GM21360 (cell line): ENCODE measurements around the gene SYNRG.

ENCODE experiments used
- ATAC-seq: cut with Tn5 transposase; IDR thresholded peaks from one replicate; pipeline ENCODE4 v1.9.1; 2021; ENCODE audit warnings: mild to moderate bottlenecking, moderate library complexity; ENCODE audit not compliant: unreplicated experiment

SYNRG gene

DNA sequence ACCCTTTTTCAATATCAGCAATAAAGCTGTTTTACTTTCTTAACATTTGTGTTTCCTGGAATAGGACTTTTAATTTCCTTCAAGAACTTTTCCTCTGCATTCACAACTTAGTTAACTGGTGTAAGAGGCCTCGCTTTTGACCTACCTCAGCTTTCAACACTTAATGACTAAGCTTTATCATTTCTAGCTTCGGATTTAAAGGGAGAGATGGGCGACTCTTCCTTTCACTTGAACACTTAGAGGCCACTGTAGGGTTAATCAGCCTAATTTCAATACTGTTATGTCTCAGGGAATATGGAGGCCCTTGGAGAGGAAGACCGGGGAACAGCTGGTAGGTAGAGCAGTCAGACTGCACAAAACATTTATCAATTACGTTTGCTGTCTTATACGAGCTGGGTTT is 4.7 kb downstream of the SYNRG start:
- ATAC-seq: no peak

- ATAC-seq: no peak
Observed at GRCh38 chr17:37598145-37598544, 11.1 kb downstream of the SYNRG start.

DNA sequence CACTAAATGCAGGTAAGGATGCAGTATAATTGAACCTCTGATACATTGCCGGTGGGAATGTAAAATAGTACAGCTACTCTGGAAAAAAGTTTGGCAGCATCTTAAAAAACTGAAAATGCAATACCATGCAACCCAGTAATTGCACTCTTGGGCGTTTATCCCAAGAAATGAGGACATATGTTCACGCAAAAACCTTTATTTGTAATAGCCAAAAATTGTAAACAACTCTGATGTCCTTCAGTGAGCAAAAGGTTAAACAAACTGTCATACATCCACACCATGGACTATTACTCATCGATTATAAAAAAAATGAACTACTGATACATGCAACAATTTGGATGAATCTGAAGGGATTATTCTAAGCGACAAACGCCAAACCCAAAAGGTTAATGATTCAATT is 16.9 kb downstream of the SYNRG start:
- no peak for ATAC-seq

DNA sequence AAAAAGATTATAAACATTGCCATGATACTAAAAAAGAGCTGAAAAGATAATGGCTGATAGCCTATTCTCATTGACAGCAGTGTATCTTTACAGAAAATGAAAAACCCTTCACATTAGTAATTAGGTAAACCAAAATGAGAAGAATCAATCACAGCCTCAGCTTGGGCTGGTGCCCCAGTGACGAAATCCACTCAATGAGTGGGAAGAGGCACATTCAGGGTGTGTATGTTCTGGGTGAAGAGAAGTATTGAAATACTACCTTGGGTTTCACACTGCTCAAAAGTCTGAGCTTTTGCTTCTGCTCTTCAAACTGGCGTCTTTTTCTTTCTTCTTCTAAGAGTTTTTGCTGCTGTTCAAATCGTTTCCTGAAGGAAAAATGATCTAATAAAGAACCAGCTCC is 24.2 kb downstream of the SYNRG start:
- no peak for ATAC-seq

DNA sequence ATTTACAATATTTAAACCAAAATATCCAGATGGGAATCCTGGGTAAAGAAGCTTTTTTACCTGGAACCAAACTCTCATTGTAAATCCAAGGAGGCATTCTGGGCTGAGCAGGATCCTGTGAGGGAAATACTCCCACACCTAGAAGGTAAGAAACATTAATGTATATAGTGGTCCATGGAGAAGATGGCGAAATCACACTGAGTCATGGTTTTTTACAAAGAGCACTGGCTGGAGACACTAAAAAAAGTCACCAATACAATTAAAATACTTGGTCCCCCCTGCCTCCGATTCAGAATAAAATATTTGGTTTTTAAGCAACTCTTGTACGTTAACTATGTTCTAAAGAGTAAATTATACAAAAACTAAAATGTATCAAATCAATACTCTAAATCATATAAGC is 32.9 kb downstream of the SYNRG start:
- ATAC-seq: no peak

DNA sequence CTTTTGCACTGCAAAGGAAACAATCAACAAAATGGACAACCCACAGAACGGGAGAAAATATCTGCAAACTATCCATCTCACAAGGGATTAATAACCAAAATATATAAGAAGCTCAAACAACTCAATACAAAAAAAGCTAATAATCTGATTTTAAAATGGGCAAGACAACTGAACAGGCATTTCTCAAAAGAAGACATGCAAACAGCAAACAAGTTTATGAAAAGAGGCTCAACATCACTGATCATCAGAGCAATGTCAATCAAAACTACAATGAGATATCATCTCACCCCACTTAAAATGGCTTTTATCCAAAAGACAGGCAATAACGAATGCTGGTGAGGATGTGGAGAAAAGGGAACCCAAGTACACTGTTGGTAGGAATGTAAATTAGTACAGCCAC is 34.8 kb downstream of the SYNRG start:
- ATAC-seq: no peak

- ATAC-seq: no peak
Observed at GRCh38 chr17:37571674-37572073, 37.5 kb downstream of the SYNRG start.

DNA sequence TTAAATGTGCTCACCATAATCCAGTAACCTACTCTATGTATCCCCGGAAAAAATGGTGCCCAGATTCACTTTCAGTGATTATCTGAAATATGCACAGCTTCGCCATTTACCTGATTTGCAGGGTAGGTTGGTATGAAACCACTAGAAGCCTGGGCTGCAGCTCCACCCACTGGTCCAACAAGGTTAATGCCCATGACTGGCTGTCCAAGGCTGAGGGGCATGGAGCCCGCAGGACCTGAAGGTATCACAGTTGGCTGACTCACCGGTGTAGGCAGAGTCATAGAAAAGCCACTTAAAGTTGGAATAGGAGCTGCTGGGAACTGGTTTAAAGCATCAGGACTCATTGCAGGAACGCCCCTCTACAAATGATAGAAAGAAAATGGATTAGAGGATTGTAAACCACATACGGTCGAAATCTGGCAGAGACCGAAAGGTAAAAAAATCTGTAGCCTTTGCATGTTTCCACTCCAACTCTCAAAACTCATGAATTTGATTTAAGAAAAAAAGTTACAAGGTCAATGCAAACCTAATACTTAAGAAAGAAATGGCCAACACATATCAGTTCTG is 38.6 kb downstream of the SYNRG start:
- ATAC-seq: no peak

GRCh38 chr17:37568350-37569053 is 40.7 kb downstream of the SYNRG start:
- ATAC-seq: no peak

GRCh38 chr17:37567538-37567937 is 41.7 kb downstream of the SYNRG start:
- no peak for ATAC-seq

- ATAC-seq: no peak
Observed at GRCh38 chr17:37567137-37567536, 42.1 kb downstream of the SYNRG start.

- no peak for ATAC-seq
Observed at GRCh38 chr17:37564252-37564651, 45.0 kb downstream of the SYNRG start.

GRCh38 chr17:37562016-37562745 is 47.0 kb downstream of the SYNRG start:
- no peak for ATAC-seq

DNA sequence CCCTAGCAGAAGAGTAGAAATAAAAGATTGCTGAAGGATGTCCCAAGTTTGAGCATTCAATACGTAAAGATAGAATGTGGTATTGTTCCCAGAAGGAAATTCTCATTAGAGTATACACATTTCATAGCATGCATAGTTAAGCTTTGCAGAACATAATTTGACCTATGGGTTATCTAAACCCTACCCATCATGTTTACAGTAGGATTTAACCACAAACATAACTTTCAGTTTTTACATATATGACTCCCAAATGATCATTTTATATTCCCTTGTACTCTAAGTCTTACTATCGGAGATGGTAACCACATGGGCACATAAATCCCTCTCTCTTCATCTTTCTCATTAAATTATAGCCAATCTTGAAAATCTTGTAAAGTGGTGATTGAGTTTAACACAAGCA is 50.9 kb downstream of the SYNRG start:
- ATAC-seq: no peak

- no peak for ATAC-seq
Observed at GRCh38 chr17:37557482-37557881, 51.7 kb downstream of the SYNRG start.

- no peak for ATAC-seq
Observed at GRCh38 chr17:37555386-37555785, 53.8 kb downstream of the SYNRG start.

DNA sequence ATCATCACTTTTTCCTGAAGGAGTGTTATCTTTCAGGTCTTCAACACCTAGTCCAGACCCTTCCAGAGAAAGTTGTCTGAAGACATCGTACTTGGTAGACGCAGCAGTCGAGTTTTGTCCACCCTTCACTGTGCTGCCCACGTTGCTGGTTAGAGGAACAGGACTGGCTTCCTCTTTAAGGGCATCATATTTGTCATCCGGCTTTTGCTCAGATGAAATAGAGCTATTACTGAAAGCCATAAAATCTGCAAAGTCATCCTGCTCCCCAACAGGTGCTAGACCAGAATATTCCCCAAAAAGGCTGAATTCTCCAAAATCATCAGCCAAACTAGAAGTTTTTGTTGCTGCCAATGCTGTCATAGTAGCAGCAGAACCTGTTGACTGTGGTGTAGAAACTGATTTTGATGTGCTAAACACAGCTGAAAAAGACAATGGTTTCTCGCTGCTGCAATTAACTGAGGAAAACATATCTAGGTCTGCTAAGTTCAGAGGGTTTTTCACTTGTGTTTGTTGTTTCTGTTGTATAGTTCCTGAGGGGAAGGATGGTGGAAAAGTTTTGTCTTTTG is 55.7 kb downstream of the SYNRG start:
- no peak for ATAC-seq

DNA sequence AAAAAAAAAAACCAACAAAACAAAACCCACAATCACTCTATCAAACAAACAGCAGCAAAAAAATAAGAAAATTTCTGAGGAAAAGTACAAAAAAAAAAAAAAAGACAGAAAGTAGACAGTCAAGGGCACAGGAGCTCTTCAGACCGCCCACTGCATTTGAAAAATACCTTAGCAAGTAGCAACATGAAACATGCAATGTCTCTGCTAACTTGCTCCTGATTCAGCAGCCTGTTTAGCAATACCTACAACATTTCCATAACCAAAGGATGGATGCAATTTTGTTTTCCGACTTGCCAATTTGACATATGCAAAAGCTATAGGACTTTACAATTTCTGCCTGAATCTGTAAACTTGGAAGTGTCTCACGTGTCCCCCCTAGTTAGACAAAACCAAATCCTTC is 57.4 kb downstream of the SYNRG start:
- no peak for ATAC-seq

DNA sequence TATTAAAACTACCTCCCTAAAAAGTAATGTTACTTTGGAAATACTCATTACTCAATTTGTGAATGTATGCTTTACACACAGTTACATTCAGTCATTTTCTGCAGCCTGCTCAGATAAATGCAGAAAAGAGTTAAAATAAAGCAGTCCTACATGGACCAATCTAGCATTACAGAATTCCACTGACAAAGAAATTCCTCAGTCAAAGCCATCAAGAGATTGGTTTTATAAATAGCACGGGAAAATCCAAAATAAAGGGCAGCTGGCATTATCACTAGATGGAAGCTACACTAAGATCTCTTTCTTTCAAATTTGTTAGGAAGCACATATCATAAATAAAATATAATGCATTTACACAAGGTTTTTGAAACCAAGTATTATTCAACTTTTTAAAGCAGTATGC is 61.2 kb downstream of the SYNRG start:
- no peak for ATAC-seq

DNA sequence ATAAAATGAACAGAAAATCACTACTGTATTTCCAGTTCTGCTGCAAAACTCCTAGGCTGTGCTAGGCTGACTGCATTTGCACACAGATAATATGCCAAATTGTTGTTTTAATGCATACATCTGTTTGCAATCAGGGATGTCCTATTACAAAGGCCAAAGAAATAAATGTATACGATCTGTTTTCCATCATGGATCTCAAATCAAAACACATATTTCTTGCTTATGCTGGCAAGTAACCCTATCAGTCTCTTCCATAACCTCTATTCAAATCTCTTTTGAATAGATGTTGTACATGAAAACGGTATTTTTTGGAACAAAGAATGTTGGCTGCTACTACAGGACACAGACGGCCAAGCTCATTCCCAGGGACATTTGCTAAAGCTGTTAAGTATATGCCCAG is 62.9 kb downstream of the SYNRG start:
- ATAC-seq: no peak

GRCh38 chr17:37545486-37545885 is 63.7 kb downstream of the SYNRG start:
- ATAC-seq: no peak

DNA sequence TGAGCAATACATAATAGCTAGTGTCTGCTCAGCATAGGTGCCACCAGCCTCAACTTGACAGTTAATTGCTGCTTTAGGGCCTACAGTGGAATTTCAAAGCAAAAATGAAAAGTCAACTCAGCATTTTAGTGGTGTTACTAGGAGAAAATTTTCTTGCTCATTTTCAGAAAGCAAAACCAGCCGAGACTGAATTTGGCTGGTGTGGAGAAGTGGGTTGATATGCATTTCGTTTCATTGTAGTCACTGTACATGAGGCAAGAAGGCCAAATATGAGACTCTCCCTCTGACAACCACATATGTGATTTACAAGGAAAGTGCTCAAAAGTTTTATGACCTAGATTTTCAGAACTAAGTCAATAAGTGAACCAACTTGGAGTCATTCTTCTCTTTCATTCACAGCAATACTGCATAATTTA is 65.6 kb downstream of the SYNRG start:
- no peak for ATAC-seq
